Brain pericyte (primary cell): ENCODE results near the gene GRAMD4.

ENCODE experiments used
- DNase-seq: peaks from one replicate; pipeline ENCODE4 v3.0.0-alpha.2; 2012; ENCODE audit warnings: low read depth, low spot score

The GRAMD4 gene

GRCh38 chr22:46719921-46720320, 99.7 kb downstream of the GRAMD4 start:
- DNase-seq: no peak

DNA sequence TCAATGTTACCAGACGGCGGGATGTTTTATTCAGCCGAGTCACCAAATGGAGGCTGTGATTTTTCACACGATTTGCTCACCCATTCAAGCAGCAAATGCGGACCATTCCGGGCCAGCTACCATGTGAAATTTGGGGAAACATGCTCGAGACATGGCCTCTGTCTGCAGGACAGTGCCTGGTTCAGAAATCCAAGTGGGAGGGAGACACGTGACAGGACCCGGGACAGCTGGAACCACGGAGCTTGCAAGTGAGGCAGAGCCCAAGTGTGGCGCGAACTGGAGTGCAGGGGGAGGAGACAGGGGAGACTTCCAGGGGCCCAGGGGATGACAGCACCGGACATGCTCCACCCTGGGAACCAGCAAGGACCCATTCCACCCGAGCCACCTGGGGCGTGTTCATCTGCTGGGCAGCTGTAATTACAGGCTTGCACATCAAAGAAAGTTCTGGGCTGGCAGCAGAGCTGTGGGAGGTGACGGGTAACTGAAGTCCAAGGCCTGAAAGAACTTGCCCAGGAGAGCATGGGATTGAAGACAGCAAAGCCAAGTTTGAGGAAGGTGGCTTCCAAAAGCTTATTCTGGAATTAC, 101.4 kb downstream of the GRAMD4 start:
- no peak for DNase-seq

DNA sequence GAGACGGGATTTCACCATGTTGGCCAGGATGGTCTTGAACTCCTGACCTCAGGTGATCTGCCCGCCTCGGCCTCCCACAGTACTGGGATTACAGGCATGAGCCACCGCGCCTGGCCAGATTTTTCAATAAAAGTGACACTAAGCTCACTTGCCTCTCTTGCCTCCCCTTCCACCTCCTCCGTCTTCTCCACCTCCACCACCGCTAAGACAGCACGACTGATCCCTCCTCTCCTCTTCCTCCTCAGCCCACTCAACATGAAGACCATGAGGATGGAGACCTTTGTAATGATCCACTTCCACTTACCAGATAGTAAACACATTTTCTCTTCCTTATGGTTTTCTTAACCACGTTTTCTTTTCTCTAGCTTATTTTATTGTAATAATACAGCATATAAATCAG, 103.7 kb downstream of the GRAMD4 start:
- DNase-seq: no peak

DNA sequence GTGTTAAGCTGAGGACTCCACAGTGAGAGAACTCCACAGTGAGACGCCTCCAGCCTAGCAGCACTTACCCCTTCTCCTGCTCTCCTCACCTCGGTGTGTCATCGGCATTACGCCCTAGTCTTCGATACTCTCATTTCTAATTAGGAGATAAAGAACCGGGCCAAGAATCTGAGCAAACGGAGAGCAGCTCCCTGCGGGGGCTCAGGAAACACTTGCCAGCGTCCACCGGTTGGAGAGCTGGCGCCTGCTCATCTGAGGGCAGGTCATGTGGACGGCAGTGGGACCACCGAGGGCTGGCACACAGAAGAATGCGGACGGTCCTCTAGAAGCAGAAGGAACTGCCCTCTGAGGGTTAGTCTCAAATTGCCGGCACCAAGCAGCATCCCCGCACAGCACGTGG, 104.9 kb downstream of the GRAMD4 start:
- no peak for DNase-seq

DNA sequence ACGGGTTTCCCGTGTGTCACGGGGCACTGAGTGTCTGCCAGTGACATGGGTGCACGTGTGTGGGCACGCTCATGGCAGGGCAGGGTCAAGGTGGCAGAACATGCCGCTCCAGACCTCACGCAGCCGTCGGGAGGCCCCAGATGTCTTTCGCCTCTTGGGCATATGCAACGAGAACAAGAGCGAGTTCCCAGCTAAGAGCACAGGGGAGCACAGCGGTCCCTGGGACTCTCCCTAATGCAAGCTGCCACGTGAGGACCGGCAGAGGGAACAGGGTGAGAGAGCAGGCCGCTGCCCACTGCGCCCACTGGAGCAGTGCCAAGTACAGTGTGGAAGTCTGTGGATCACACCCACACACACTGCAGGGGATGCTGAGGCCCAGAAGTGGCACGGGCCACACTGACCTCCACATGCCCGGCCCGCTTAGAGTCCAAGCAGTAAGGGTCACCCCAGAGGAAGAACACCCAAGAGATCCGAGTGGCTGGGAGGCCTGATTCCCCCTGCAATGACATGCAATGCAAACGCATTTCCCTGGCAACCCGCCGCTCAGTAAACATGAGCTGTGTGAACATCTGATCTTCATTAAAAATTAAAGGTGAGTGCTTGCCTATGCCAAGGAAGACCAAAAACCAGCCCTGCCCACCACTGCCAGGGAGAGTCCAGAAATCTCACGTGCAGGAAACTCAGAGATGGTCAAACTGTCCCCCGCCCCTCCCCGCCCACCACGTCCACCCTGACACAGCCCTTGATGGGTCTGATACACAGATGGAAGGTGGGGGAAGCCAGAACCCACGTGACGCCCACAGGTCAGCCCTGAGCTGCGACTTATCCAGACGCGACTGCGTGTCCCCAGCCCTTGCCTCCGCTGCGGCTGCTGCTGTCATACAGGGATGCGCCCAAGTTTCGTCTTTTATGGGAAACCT, 106.1 kb downstream of the GRAMD4 start:
- no peak for DNase-seq

DNA sequence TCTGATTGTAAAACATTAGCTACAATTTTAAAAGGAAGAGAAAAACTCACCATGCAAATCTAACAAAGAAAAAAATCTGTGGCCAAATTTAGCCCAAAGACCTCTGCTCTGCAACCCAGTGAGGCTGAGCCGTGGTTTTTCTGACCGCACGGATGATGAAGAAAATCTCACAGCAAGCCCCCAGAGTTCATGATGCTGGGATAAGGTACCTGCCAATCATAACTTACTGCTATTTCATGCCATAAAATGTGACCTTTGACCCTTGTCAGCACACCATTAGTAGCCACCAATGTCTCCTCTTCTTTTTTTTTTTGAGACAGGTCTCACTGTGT, 106.8 kb downstream of the GRAMD4 start:
- DNase-seq: no peak

GRCh38 chr22:46727813-46728364, 107.7 kb downstream of the GRAMD4 start:
- no peak for DNase-seq

GRCh38 chr22:46728470-46728869, 108.3 kb downstream of the GRAMD4 start:
- no peak for DNase-seq
